HCT116 (cell line): Measurements from ENCODE around the gene BCO1. TPM values are rescaled to one million over a fixed set of nuclear protein-coding genes. Genes with fewer than 3 reads are reported as not detected.

Experiments used
- ATAC-seq: fragments of 200-7000 bp; cut with Tn5 transposase; 2 replicates; pipeline ENCODE4 v1.9.1; 2020; ENCODE audit warnings: mild to moderate bottlenecking, moderate library complexity
- BruUV-seq: library from RNA; stranded (reverse); fragments of 400-500 nt; replicated peaks from 2 replicates; lab custom pipeline; 2021; lab: Mats Ljungman, UMichigan
- CTCF ChIA-PET: fragments of 300-600 bp; sonication (Branson Sonifier 250); formaldehyde crosslinking; loops from one replicate; lab custom pipeline; 2021; ENCODE audit warnings: antibody characterized with exemption; lab: Charles Lee
- POLR2A ChIA-PET: fragments of 300-600, 350-600 bp; sonication (Branson Sonifier 250); formaldehyde crosslinking; loops from one replicate; lab custom pipeline; 2021; ENCODE audit warnings: antibody characterized with exemption; lab: Charles Lee
- RAD21 ChIA-PET, 2 experiments: fragments of 300-600 bp; sonication (Branson Sonifier 250); formaldehyde crosslinking; loops; one replicate each; lab custom pipeline; 2023; ENCODE audit warnings: low total read pairs in 2 of 2; ENCODE audit not compliant: uncharacterized antibody in 2 of 2, unreplicated experiment in 2 of 2, low non-redundant PET in 1 of 2; lab: Charles Lee
- DNase-seq: peaks from one replicate; pipeline ENCODE4 v3.0.0-alpha.2; 2010; ENCODE audit warnings: low read depth, low spot score
- H2AFZ ChIP-seq: fragments of 200-600 bp; shearing (Covaris generic), sonication (generic); 2 replicates; pipeline ENCODE4 v1.6.1; 2017; ENCODE audit warnings: low read depth, mixed run types, mixed read lengths, antibody characterized with exemption, low read length; ENCODE audit not compliant: poor library complexity, severe bottlenecking
- H3K27ac ChIP-seq: 2 replicates; pipeline ENCODE4 v1.5.1; 2012; ENCODE audit warnings: low read depth, low read length
- H3K27me3 ChIP-seq: fragments of 200-600 bp; sonication (generic); 2 replicates; pipeline ENCODE4 v1.6.1; 2016; ENCODE audit warnings: mixed run types, low read length, mixed read lengths; ENCODE audit not compliant: insufficient read depth
- H3K36me3 ChIP-seq, 2 experiments: fragments of 200-500 bp in 1 of 2; fragments of 200-600 bp in 1 of 2; sonication (Bioruptor generic) in 1 of 2; sonication (generic) in 1 of 2; 2 replicates each; pipeline versions ENCODE4 v1.5.1 to v1.6.1; 2014 to 2016; ENCODE audit warnings: low read length in 2 of 2, inconsistent platforms in 1 of 2, mixed read lengths in 1 of 2, mixed run types in 1 of 2; ENCODE audit not compliant: insufficient read depth in 2 of 2, control insufficient read depth in 1 of 2
- H3K4me1 ChIP-seq, 2 experiments: fragments of 200-600 bp in 1 of 2; sonication (generic) in 1 of 2; 2 replicates each; pipeline versions ENCODE4 v1.5.1 to v1.6.1; 2012 to 2017; ENCODE audit warnings: low read length in 2 of 2, inconsistent platforms in 1 of 2, mild to moderate bottlenecking in 1 of 2, mixed read lengths in 1 of 2, mixed run types in 1 of 2, moderate library complexity in 1 of 2; ENCODE audit not compliant: insufficient read depth in 2 of 2, control insufficient read depth in 1 of 2
- H3K4me2 ChIP-seq: fragments of 200-600 bp; sonication (generic); 2 replicates; pipeline ENCODE4 v1.6.1; 2017; ENCODE audit warnings: mixed run types, low read length, mixed read lengths
- H3K4me3 ChIP-seq, 2 experiments: fragments of 200-600 bp in 1 of 2; sonication (generic) in 1 of 2; replicated peaks in 1 of 2; 2 replicates each; pipeline ENCODE4 v1.5.1; 2011 to 2016; ENCODE audit warnings: low read length in 2 of 2, control low read depth in 1 of 2, low read depth in 1 of 2, mild to moderate bottlenecking in 1 of 2, mixed read lengths in 1 of 2, mixed run types in 1 of 2
- H3K79me2 ChIP-seq: fragments of 200-600 bp; sonication (generic); 2 replicates; pipeline ENCODE4 v1.6.1; 2017; ENCODE audit warnings: mild to moderate bottlenecking, mixed run types, low read length, moderate library complexity, mixed read lengths; ENCODE audit not compliant: insufficient read depth
- H3K9ac ChIP-seq: fragments of 200-600 bp; sonication (generic); 2 replicates; pipeline ENCODE4 v1.6.1; 2016; ENCODE audit warnings: low read length, mixed read lengths
- H3K9me2 ChIP-seq: fragments of 200-600 bp; sonication (generic), shearing (Covaris generic); 2 replicates; pipeline ENCODE4 v1.6.1; 2017; ENCODE audit warnings: mixed run types, mild to moderate bottlenecking, moderate library complexity; ENCODE audit not compliant: insufficient read depth
- H3K9me3 ChIP-seq, 2 experiments: fragments of 200-500 bp in 1 of 2; fragments of 200-600 bp in 1 of 2; sonication (Bioruptor generic) in 1 of 2; sonication (generic) in 1 of 2; 2 replicates each; pipeline ENCODE4 v1.6.1; 2014 to 2017; ENCODE audit warnings: low read length in 2 of 2, mixed read lengths in 2 of 2, inconsistent platforms in 1 of 2, low read depth in 1 of 2, mild to moderate bottlenecking in 1 of 2, mixed run types in 1 of 2, moderate library complexity in 1 of 2; ENCODE audit not compliant: control insufficient read depth in 1 of 2, insufficient read depth in 1 of 2
- H4K20me1 ChIP-seq: fragments of 200-600 bp; sonication (generic), shearing (Covaris generic); 2 replicates; pipeline ENCODE4 v1.6.1; 2017; ENCODE audit warnings: mixed run types, mild to moderate bottlenecking, moderate library complexity; ENCODE audit not compliant: insufficient read depth
- ATF3 ChIP-seq: IDR thresholded peaks from 2 replicates; pipeline ENCODE4 v1.6.1; 2012
- CEBPB ChIP-seq: IDR thresholded peaks from 2 replicates; pipeline ENCODE4 v1.6.1; 2012; ENCODE audit warnings: low read depth
- EGR1 ChIP-seq: IDR thresholded peaks from 2 replicates; pipeline ENCODE4 v1.6.1; 2012; ENCODE audit warnings: low read depth
- ELF1 ChIP-seq: IDR thresholded peaks from 2 replicates; pipeline ENCODE4 v1.6.1; 2012; ENCODE audit warnings: low read depth, borderline replicate concordance
- EZH2 ChIP-seq: fragments of 200-600 bp; sonication (generic); IDR thresholded peaks from 2 replicates; pipeline ENCODE4 v1.6.1; 2017; ENCODE audit warnings: antibody characterized with exemption, mixed run types
- FOSL1 ChIP-seq: IDR thresholded peaks from 2 replicates; pipeline ENCODE4 v1.6.1; 2012; ENCODE audit warnings: low read depth
- POLR2A ChIP-seq: IDR thresholded peaks from 2 replicates; pipeline ENCODE4 v1.7.0; 2011; ENCODE audit warnings: borderline replicate concordance; ENCODE audit not compliant: insufficient read depth, insufficient read length; ENCODE audit errors: extremely low read depth
- POLR2AphosphoS5 ChIP-seq: IDR thresholded peaks from 2 replicates; pipeline ENCODE4 v1.6.1; 2011; ENCODE audit warnings: mild to moderate bottlenecking, low read depth, low read length, moderate library complexity
- RAD21 ChIP-seq: IDR thresholded peaks from 2 replicates; pipeline ENCODE4 v1.6.1; 2012; ENCODE audit warnings: low read depth, mild to moderate bottlenecking
- SIN3A ChIP-seq: IDR thresholded peaks from 2 replicates; pipeline ENCODE4 v1.6.1; 2012; ENCODE audit warnings: low read depth
- SP1 ChIP-seq: IDR thresholded peaks from 2 replicates; pipeline ENCODE4 v1.6.1; 2012; ENCODE audit warnings: low read depth
- SRF ChIP-seq: IDR thresholded peaks from 2 replicates; pipeline ENCODE4 v1.6.1; 2012; ENCODE audit warnings: low read depth
- TCF7L2 ChIP-seq: IDR thresholded peaks from 2 replicates; pipeline ENCODE4 v1.7.0; 2011; ENCODE audit warnings: borderline replicate concordance, inconsistent platforms; ENCODE audit not compliant: insufficient read depth, insufficient read length; ENCODE audit errors: extremely low read depth
- YY1 ChIP-seq: IDR thresholded peaks from 2 replicates; pipeline ENCODE4 v1.6.1; 2011; ENCODE audit warnings: low read length, low read depth, moderate library complexity, mild to moderate bottlenecking; ENCODE audit not compliant: insufficient replicate concordance; ENCODE audit errors: extremely low read depth
- ZNF274 ChIP-seq: fragments of 200-500 bp; sonication (Bioruptor generic); IDR thresholded peaks from 2 replicates; pipeline ENCODE4 v1.6.1; 2014; ENCODE audit warnings: mild to moderate bottlenecking, low read depth, low read length, inconsistent platforms
- intact Hi-C: fragments of 100-400 bp; cut with micrococcal nuclease; formaldehyde crosslinking; loops from 2 replicates; pipeline ENCODE4 v1.10.0; 2022
- total RNA-seq: library from RNA; stranded (reverse); gene quantifications from one replicate; pipeline ENCODE4 v1.2.1, GENCODE V29; 2021; ENCODE audit not compliant: unreplicated experiment
- TF ChIP-seq, protein P1 (sequence below): IDR thresholded peaks from 2 replicates; pipeline ENCODE4 v1.6.1; 2011; ENCODE audit warnings: mild to moderate bottlenecking, low read length, moderate library complexity; ENCODE audit not compliant: insufficient replicate concordance; ENCODE audit errors: extremely low read depth
- TF ChIP-seq, protein P2 (sequence below): IDR thresholded peaks from 2 replicates; pipeline ENCODE4 v1.6.1; 2012

BCO1 gene
- total RNA-seq, 1 experiment from 2014 or later = not detected

- BruUV-seq = no TSS peak
- Histone ChIP-seq H4K20me1 (peaks cover 16% of the 10 kb centered on the region; the same call in 1 of the 2 replicates), H3K9me3 (no peaks in the 10 kb centered on the region), H3K27me3 (no peaks in the 10 kb centered on the region), H3K79me2 (peaks cover 92% of the 10 kb centered on the region), H3K9ac (no peak overlapping the region), H3K27ac (no peak overlapping the region), H2AFZ (no peak overlapping the region), H3K36me3 (no peaks in the 10 kb centered on the region), H3K4me3 (no peak overlapping the region), H3K4me2 (no peak overlapping the region), H3K9me2 (no peaks in the 10 kb centered on the region), H3K4me1 (peaks cover 13 to 22% of the 10 kb centered on the region in 2 experiments)
- TF ChIP-seq TCF7L2 (no peak), EZH2 (no peak), FOSL1 (no peak), ZNF274 (no peak), POLR2A (no peak)
- ATAC-seq (no peak), DNase-seq (no peak)
- POLR2A ChIA-PET = no interaction called here
- RAD21 ChIA-PET = no interaction called here
- CTCF ChIA-PET = no interaction called here
- intact Hi-C loops = no loop called here
Measured at GRCh38 chr16:81321039-81321438, 82.5 kb downstream of the BCO1 start.

DNA sequence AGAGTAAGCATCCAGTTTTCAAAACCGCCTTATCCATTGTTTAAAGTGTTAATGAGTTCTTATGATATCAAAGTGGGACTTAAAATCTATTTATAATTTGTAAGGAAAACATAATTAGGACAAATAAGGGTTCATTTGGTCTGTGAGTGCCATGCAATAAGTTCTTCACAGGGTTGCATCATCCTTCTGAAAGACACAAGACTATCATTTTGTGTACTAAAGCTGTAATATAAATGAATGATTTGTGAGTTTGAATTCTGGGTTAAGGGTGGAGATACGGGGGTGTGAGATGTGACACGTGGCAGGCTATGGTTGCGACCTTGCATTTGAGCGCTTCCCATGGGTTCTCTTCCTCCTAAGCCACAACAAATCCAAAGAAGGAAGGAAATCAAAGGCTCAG is 83.0 kb downstream of the BCO1 start:
- Histone ChIP-seq H3K4me1 (peaks cover 13 to 18% of the 10 kb centered on the region in 2 experiments), H3K27ac (no peak overlapping the region), H3K4me2 (no peak overlapping the region), H3K27me3 (no peaks in the 10 kb centered on the region), H3K9me3 (no peaks in the 10 kb centered on the region), H3K9me2 (no peaks in the 10 kb centered on the region), H3K79me2 (peaks cover 89% of the 10 kb centered on the region), H4K20me1 (peaks cover 15% of the 10 kb centered on the region; the same call in 1 of the 2 replicates), H3K4me3 (no peak overlapping the region), H3K36me3 (no peaks in the 10 kb centered on the region), H2AFZ (no peak overlapping the region), H3K9ac (no peak overlapping the region)
- ChIA-PET CTCF (no interaction called here), RAD21 (no interaction called here), POLR2A (no interaction called here)
- no TSS peak for BruUV-seq
- ATAC-seq = no peak
- DNase-seq = no peak
- intact Hi-C loops = no loop called here
- TF ChIP-seq RAD21 (no peak), POLR2AphosphoS5 (no peak), ATF3 (no peak), YY1 (no peak), CEBPB (no peak), SIN3A (no peak), EGR1 (no peak), SP1 (no peak), ELF1 (no peak), EZH2 (no peak), SRF (no peak)
- TF ChIP-seq, protein P1, sequence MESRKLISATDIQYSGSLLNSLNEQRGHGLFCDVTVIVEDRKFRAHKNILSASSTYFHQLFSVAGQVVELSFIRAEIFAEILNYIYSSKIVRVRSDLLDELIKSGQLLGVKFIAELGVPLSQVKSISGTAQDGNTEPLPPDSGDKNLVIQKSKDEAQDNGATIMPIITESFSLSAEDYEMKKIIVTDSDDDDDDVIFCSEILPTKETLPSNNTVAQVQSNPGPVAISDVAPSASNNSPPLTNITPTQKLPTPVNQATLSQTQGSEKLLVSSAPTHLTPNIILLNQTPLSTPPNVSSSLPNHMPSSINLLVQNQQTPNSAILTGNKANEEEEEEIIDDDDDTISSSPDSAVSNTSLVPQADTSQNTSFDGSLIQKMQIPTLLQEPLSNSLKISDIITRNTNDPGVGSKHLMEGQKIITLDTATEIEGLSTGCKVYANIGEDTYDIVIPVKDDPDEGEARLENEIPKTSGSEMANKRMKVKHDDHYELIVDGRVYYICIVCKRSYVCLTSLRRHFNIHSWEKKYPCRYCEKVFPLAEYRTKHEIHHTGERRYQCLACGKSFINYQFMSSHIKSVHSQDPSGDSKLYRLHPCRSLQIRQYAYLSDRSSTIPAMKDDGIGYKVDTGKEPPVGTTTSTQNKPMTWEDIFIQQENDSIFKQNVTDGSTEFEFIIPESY = no peak
- TF ChIP-seq, protein P2, sequence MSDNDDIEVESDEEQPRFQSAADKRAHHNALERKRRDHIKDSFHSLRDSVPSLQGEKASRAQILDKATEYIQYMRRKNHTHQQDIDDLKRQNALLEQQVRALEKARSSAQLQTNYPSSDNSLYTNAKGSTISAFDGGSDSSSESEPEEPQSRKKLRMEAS = no peak
